ENCODE measurements around the gene EPHX1. TPM values are rescaled to one million over a fixed set of nuclear protein-coding genes. Genes with fewer than 3 reads are reported as not detected.

Gene EPHX1
- total RNA-seq, 3 donors from 2014 or later = 63.6 to 168 (median 67.3) TPM

DNA sequence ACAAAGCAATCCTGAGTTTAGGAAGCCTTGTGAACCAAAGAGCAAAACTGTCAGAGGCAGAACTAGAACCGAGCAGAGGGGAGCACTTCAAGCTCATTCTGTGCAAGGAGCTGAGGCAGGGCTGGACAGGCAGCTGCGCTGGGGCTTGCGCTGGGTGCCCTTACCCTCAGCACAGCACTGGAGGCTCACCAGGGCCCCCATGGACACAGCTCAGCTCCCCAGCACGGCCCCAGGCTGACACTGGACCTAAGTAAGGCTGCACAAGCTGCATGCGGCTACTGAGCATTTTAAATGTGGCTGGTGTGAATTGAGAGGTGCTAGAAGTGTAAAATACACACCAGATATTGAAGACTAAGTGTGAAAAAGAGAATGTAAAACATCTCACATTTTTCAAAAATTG lies 50.2 kb downstream of the EPHX1 start:
- Histone ChIP-seq H3K4me1 (no peaks in the 10 kb centered on the region), H3K27ac (no peak overlapping the region), H3K27me3 (no peaks in the 10 kb centered on the region), H3K36me3 (peaks cover 4% of the 10 kb centered on the region), H3K9me3 (no peaks in the 10 kb centered on the region), H3K4me3 (no peak overlapping the region)
- TF ChIP-seq POLR2AphosphoS5 (IDR thresholded peaks at IDR 0.05) = no peak
- TF ChIP-seq, protein P1, sequence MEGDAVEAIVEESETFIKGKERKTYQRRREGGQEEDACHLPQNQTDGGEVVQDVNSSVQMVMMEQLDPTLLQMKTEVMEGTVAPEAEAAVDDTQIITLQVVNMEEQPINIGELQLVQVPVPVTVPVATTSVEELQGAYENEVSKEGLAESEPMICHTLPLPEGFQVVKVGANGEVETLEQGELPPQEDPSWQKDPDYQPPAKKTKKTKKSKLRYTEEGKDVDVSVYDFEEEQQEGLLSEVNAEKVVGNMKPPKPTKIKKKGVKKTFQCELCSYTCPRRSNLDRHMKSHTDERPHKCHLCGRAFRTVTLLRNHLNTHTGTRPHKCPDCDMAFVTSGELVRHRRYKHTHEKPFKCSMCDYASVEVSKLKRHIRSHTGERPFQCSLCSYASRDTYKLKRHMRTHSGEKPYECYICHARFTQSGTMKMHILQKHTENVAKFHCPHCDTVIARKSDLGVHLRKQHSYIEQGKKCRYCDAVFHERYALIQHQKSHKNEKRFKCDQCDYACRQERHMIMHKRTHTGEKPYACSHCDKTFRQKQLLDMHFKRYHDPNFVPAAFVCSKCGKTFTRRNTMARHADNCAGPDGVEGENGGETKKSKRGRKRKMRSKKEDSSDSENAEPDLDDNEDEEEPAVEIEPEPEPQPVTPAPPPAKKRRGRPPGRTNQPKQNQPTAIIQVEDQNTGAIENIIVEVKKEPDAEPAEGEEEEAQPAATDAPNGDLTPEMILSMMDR (IDR thresholded peaks at IDR 0.05) = no peak
- TF ChIP-seq POLR2A (IDR thresholded peaks at IDR 0.05) = no peak
- intact Hi-C loops (cut with DNase I; ENCODE audit: low total_unique reads) = no loop called here
- no peak for DNase-seq (ENCODE audit: low spot score in 2 of 2)

DNA sequence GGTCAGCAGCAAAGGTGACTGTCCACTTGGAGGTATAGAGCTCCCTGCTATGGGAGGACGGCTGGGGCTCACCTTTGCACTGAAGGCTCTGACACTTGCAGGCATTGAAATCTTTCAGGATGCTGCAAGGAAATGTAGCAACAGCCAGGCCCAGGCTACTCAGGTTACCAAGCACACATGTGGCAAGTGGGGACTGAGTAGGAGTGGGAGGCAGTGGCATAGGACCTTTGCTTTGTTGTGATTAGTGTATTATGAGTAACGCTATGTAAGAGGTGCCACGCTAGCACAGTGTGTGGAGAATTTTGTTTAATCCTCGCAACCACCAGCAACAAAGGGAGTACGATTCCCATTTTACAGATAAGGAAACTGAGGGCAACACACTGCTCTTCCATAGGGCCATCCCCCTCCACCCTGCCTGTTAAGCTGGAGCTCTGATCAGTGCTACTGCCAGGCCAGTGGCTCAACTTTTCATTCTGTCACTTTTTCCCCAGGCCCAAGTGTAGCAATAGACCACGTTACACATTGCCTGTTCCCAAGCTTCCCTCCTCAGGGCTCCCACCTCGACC lies 51.0 kb downstream of the EPHX1 start:
- Histone ChIP-seq H3K36me3 (peaks cover 4% of the 10 kb centered on the region), H3K27ac (no peak overlapping the region)
- intact Hi-C loops (cut with DNase I; ENCODE audit: low total_unique reads) = no loop called here

DNA sequence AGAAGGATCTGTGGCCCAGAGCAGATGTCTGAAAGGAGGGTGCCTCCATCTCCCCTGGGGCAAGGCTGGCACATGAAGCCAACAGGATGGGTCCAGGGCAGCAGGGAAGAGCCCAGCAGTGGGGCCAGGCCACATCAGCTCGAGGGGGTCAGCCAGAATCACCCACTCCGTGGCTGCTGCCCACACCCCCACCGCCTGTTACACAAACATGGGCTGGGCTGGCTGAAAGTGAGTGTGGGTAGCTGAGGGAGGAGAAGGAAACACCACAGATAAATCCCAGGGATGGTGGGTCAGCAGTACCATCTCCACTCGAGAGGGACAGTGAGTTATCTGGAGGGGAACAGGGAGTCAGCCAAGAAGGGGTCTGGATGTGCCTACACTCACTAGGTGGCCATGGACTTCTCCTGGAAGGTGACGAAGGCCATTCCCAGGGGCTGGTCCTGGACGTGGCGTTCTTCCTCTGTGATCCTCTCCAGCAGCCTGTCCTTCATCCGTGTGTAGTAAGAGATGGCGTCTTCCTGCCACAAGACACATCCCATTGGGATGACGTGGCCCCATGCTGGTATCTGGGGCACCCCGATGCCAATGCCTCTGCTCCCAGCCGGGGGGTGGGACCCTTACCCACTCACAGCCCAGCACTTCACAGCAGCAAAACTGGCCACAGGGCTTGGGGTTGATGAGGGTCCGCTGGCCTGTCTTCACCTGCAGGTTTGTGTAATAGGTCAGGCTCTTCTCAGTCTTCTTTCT lies 52.1 kb downstream of the EPHX1 start:
- peaks cover 4% of the 10 kb centered on the region for H3K36me3 ChIP-seq
- intact Hi-C loops (cut with DNase I; ENCODE audit: low total_unique reads) = no loop called here
- no peaks in the 10 kb centered on the region for H3K9me3 ChIP-seq
- no peak overlapping the region for H3K27ac ChIP-seq
- no peaks in the 10 kb centered on the region for H3K27me3 ChIP-seq
- H3K4me3 ChIP-seq = no peak overlapping the region
- TF ChIP-seq POLR2A (IDR thresholded peaks at IDR 0.05) (no peak), POLR2AphosphoS5 (IDR thresholded peaks at IDR 0.05) (no peak)
- TF ChIP-seq, protein P1 (IDR thresholded peaks at IDR 0.05) = no peak
- no peaks in the 10 kb centered on the region for H3K4me1 ChIP-seq
- no peak for DNase-seq (ENCODE audit: low spot score in 2 of 2)

More for the DNA sequence above, 51.0 kb downstream of the EPHX1 start:
- H3K4me3 ChIP-seq = no peak overlapping the region
- DNase-seq (ENCODE audit: low spot score in 2 of 2) = no peak
- H3K4me1 ChIP-seq = no peaks in the 10 kb centered on the region
- TF ChIP-seq POLR2AphosphoS5 (IDR thresholded peaks at IDR 0.05) (no peak), POLR2A (IDR thresholded peaks at IDR 0.05) (no peak)
- TF ChIP-seq, protein P1 (IDR thresholded peaks at IDR 0.05) = no peak
- no peaks in the 10 kb centered on the region for H3K9me3 ChIP-seq
- H3K27me3 ChIP-seq = no peaks in the 10 kb centered on the region

DNA sequence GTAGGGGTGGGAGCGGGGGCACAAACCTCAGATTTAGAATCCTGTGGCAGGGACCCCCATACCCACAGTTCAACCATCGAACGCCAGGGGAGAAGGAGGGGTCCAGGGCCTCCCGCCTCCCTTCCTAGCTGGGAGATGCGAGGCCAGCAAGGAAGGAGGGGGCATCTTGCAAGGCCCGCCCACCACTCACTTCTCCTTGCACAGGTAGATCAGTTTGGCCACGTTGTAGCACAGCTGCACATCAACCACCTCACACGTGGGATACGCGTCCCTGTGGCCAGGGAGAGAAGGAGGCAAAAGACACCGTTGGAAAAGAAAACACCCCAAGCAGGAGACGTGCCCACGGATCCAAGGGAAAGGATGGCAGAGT lies 52.6 kb downstream of the EPHX1 start:
- intact Hi-C loops (cut with DNase I; ENCODE audit: low total_unique reads) = no loop called here
- peaks cover 4% of the 10 kb centered on the region for H3K36me3 ChIP-seq
- H3K9me3 ChIP-seq = no peaks in the 10 kb centered on the region
- no peak for TF ChIP-seq POLR2A (IDR thresholded peaks at IDR 0.05)
- TF ChIP-seq, protein P1 (IDR thresholded peaks at IDR 0.05) = no peak
- H3K4me1 ChIP-seq = no peaks in the 10 kb centered on the region
- H3K27ac ChIP-seq = no peak overlapping the region
- H3K27me3 ChIP-seq = no peaks in the 10 kb centered on the region
- no peak for DNase-seq (ENCODE audit: low spot score in 2 of 2)
- H3K4me3 ChIP-seq = no peak overlapping the region

DNA sequence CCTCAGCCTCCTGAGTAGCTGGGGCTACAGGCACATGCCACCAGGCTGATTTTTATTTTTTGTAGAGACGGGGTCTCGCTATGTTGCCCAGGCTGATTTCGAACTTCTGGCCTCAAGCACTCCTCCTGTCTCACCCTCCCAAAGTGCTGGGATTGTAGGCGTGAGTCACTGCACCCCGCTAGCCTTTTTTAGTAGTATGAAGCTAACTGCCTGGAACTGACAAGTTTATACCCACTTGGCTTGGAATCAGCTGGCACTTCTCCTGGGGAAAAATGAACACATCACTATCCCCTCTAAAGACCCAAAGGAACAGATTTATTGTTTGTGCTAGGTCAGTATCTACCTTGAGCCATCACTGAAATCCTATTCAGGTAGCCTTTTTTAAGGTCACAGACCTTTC lies 53.2 kb downstream of the EPHX1 start:
- H3K36me3 ChIP-seq = peaks cover 4% of the 10 kb centered on the region

More for the DNA sequence above, 53.2 kb downstream of the EPHX1 start:
- H3K9me3 ChIP-seq = no peaks in the 10 kb centered on the region
- TF ChIP-seq, protein P1 (IDR thresholded peaks at IDR 0.05) = no peak
- no peak for TF ChIP-seq POLR2AphosphoS5 (IDR thresholded peaks at IDR 0.05)
- no peak for TF ChIP-seq POLR2A (IDR thresholded peaks at IDR 0.05)
- no peak overlapping the region for H3K27ac ChIP-seq
- no peak for DNase-seq (ENCODE audit: low spot score in 2 of 2)
- H3K27me3 ChIP-seq = no peaks in the 10 kb centered on the region
- no peak overlapping the region for H3K4me3 ChIP-seq
- no peaks in the 10 kb centered on the region for H3K4me1 ChIP-seq
- intact Hi-C loops (cut with DNase I; ENCODE audit: low total_unique reads) = no loop called here

Measured in breast epithelium (tissue), 4 donors.